HCT116 (cell line): ENCODE data around the gene REG1A. TPM values are rescaled to one million over a fixed set of nuclear protein-coding genes. Genes with fewer than 3 reads are reported as not detected.

Experiments used
- ATAC-seq: fragments of 200-7000 bp; cut with Tn5 transposase; 2 replicates; pipeline ENCODE4 v1.9.1; 2020; ENCODE audit warnings: mild to moderate bottlenecking, moderate library complexity
- BruUV-seq: library from RNA; stranded (reverse); fragments of 400-500 nt; replicated peaks from 2 replicates; lab custom pipeline; 2021; lab: Mats Ljungman, UMichigan
- CTCF ChIA-PET: fragments of 300-600 bp; sonication (Branson Sonifier 250); formaldehyde crosslinking; loops from one replicate; lab custom pipeline; 2021; ENCODE audit warnings: antibody characterized with exemption; lab: Charles Lee
- POLR2A ChIA-PET: fragments of 300-600, 350-600 bp; sonication (Branson Sonifier 250); formaldehyde crosslinking; loops from one replicate; lab custom pipeline; 2021; ENCODE audit warnings: antibody characterized with exemption; lab: Charles Lee
- RAD21 ChIA-PET, 2 experiments: fragments of 300-600 bp; sonication (Branson Sonifier 250); formaldehyde crosslinking; loops; one replicate each; lab custom pipeline; 2023; ENCODE audit warnings: low total read pairs in 2 of 2; ENCODE audit not compliant: uncharacterized antibody in 2 of 2, unreplicated experiment in 2 of 2, low non-redundant PET in 1 of 2; lab: Charles Lee
- DNase-seq: peaks from one replicate; pipeline ENCODE4 v3.0.0-alpha.2; 2010; ENCODE audit warnings: low read depth, low spot score
- H2AFZ ChIP-seq: fragments of 200-600 bp; shearing (Covaris generic), sonication (generic); 2 replicates; pipeline ENCODE4 v1.6.1; 2017; ENCODE audit warnings: low read depth, mixed run types, mixed read lengths, antibody characterized with exemption, low read length; ENCODE audit not compliant: poor library complexity, severe bottlenecking
- H3K27ac ChIP-seq: 2 replicates; pipeline ENCODE4 v1.5.1; 2012; ENCODE audit warnings: low read depth, low read length
- H3K27me3 ChIP-seq: fragments of 200-600 bp; sonication (generic); 2 replicates; pipeline ENCODE4 v1.6.1; 2016; ENCODE audit warnings: mixed run types, low read length, mixed read lengths; ENCODE audit not compliant: insufficient read depth
- H3K36me3 ChIP-seq, 2 experiments: fragments of 200-500 bp in 1 of 2; fragments of 200-600 bp in 1 of 2; sonication (Bioruptor generic) in 1 of 2; sonication (generic) in 1 of 2; 2 replicates each; pipeline versions ENCODE4 v1.5.1 to v1.6.1; 2014 to 2016; ENCODE audit warnings: low read length in 2 of 2, inconsistent platforms in 1 of 2, mixed read lengths in 1 of 2, mixed run types in 1 of 2; ENCODE audit not compliant: insufficient read depth in 2 of 2, control insufficient read depth in 1 of 2
- H3K4me1 ChIP-seq, 2 experiments: fragments of 200-600 bp in 1 of 2; sonication (generic) in 1 of 2; 2 replicates each; pipeline versions ENCODE4 v1.5.1 to v1.6.1; 2012 to 2017; ENCODE audit warnings: low read length in 2 of 2, inconsistent platforms in 1 of 2, mild to moderate bottlenecking in 1 of 2, mixed read lengths in 1 of 2, mixed run types in 1 of 2, moderate library complexity in 1 of 2; ENCODE audit not compliant: insufficient read depth in 2 of 2, control insufficient read depth in 1 of 2
- H3K4me2 ChIP-seq: fragments of 200-600 bp; sonication (generic); 2 replicates; pipeline ENCODE4 v1.6.1; 2017; ENCODE audit warnings: mixed run types, low read length, mixed read lengths
- H3K4me3 ChIP-seq, 2 experiments: fragments of 200-600 bp in 1 of 2; sonication (generic) in 1 of 2; replicated peaks in 1 of 2; 2 replicates each; pipeline ENCODE4 v1.5.1; 2011 to 2016; ENCODE audit warnings: low read length in 2 of 2, control low read depth in 1 of 2, low read depth in 1 of 2, mild to moderate bottlenecking in 1 of 2, mixed read lengths in 1 of 2, mixed run types in 1 of 2
- H3K79me2 ChIP-seq: fragments of 200-600 bp; sonication (generic); 2 replicates; pipeline ENCODE4 v1.6.1; 2017; ENCODE audit warnings: mild to moderate bottlenecking, mixed run types, low read length, moderate library complexity, mixed read lengths; ENCODE audit not compliant: insufficient read depth
- H3K9ac ChIP-seq: fragments of 200-600 bp; sonication (generic); 2 replicates; pipeline ENCODE4 v1.6.1; 2016; ENCODE audit warnings: low read length, mixed read lengths
- H3K9me2 ChIP-seq: fragments of 200-600 bp; sonication (generic), shearing (Covaris generic); 2 replicates; pipeline ENCODE4 v1.6.1; 2017; ENCODE audit warnings: mixed run types, mild to moderate bottlenecking, moderate library complexity; ENCODE audit not compliant: insufficient read depth
- H3K9me3 ChIP-seq, 2 experiments: fragments of 200-500 bp in 1 of 2; fragments of 200-600 bp in 1 of 2; sonication (Bioruptor generic) in 1 of 2; sonication (generic) in 1 of 2; 2 replicates each; pipeline ENCODE4 v1.6.1; 2014 to 2017; ENCODE audit warnings: low read length in 2 of 2, mixed read lengths in 2 of 2, inconsistent platforms in 1 of 2, low read depth in 1 of 2, mild to moderate bottlenecking in 1 of 2, mixed run types in 1 of 2, moderate library complexity in 1 of 2; ENCODE audit not compliant: control insufficient read depth in 1 of 2, insufficient read depth in 1 of 2
- H4K20me1 ChIP-seq: fragments of 200-600 bp; sonication (generic), shearing (Covaris generic); 2 replicates; pipeline ENCODE4 v1.6.1; 2017; ENCODE audit warnings: mixed run types, mild to moderate bottlenecking, moderate library complexity; ENCODE audit not compliant: insufficient read depth
- CEBPB ChIP-seq: IDR thresholded peaks from 2 replicates; pipeline ENCODE4 v1.6.1; 2012; ENCODE audit warnings: low read depth
- EGR1 ChIP-seq: IDR thresholded peaks from 2 replicates; pipeline ENCODE4 v1.6.1; 2012; ENCODE audit warnings: low read depth
- ELF1 ChIP-seq: IDR thresholded peaks from 2 replicates; pipeline ENCODE4 v1.6.1; 2012; ENCODE audit warnings: low read depth, borderline replicate concordance
- EZH2 ChIP-seq: fragments of 200-600 bp; sonication (generic); IDR thresholded peaks from 2 replicates; pipeline ENCODE4 v1.6.1; 2017; ENCODE audit warnings: antibody characterized with exemption, mixed run types
- EZH2phosphoT487 ChIP-seq: fragments of 200-600 bp; IDR thresholded peaks from 2 replicates; pipeline ENCODE4 v1.6.1; 2018; ENCODE audit warnings: antibody characterized with exemption, borderline replicate concordance
- FOSL1 ChIP-seq: IDR thresholded peaks from 2 replicates; pipeline ENCODE4 v1.6.1; 2012; ENCODE audit warnings: low read depth
- JUND ChIP-seq: IDR thresholded peaks from 2 replicates; pipeline ENCODE4 v1.6.1; 2012
- POLR2AphosphoS5 ChIP-seq: IDR thresholded peaks from 2 replicates; pipeline ENCODE4 v1.6.1; 2011; ENCODE audit warnings: mild to moderate bottlenecking, low read depth, low read length, moderate library complexity
- RAD21 ChIP-seq: IDR thresholded peaks from 2 replicates; pipeline ENCODE4 v1.6.1; 2012; ENCODE audit warnings: low read depth, mild to moderate bottlenecking
- SIN3A ChIP-seq: IDR thresholded peaks from 2 replicates; pipeline ENCODE4 v1.6.1; 2012; ENCODE audit warnings: low read depth
- SP1 ChIP-seq: IDR thresholded peaks from 2 replicates; pipeline ENCODE4 v1.6.1; 2012; ENCODE audit warnings: low read depth
- SRF ChIP-seq: IDR thresholded peaks from 2 replicates; pipeline ENCODE4 v1.6.1; 2012; ENCODE audit warnings: low read depth
- TCF7L2 ChIP-seq: IDR thresholded peaks from 2 replicates; pipeline ENCODE4 v1.7.0; 2011; ENCODE audit warnings: borderline replicate concordance, inconsistent platforms; ENCODE audit not compliant: insufficient read depth, insufficient read length; ENCODE audit errors: extremely low read depth
- YY1 ChIP-seq: IDR thresholded peaks from 2 replicates; pipeline ENCODE4 v1.6.1; 2011; ENCODE audit warnings: low read length, low read depth, moderate library complexity, mild to moderate bottlenecking; ENCODE audit not compliant: insufficient replicate concordance; ENCODE audit errors: extremely low read depth
- ZNF274 ChIP-seq: fragments of 200-500 bp; sonication (Bioruptor generic); IDR thresholded peaks from 2 replicates; pipeline ENCODE4 v1.6.1; 2014; ENCODE audit warnings: mild to moderate bottlenecking, low read depth, low read length, inconsistent platforms
- intact Hi-C: fragments of 100-400 bp; cut with micrococcal nuclease; formaldehyde crosslinking; loops from 2 replicates; pipeline ENCODE4 v1.10.0; 2022
- total RNA-seq: library from RNA; stranded (reverse); gene quantifications from one replicate; pipeline ENCODE4 v1.2.1, GENCODE V29; 2021; ENCODE audit not compliant: unreplicated experiment
- TF ChIP-seq, protein P1 (sequence below): IDR thresholded peaks from 2 replicates; pipeline ENCODE4 v1.6.1; 2011; ENCODE audit warnings: mild to moderate bottlenecking, low read length, moderate library complexity; ENCODE audit not compliant: insufficient replicate concordance; ENCODE audit errors: extremely low read depth
- TF ChIP-seq, protein P2 (sequence below): IDR thresholded peaks from 2 replicates; pipeline ENCODE4 v1.6.1; 2012
- TF ChIP-seq, protein P3 (sequence below): IDR thresholded peaks from 2 replicates; pipeline ENCODE4 v1.6.1; 2012; ENCODE audit warnings: low read depth
- TF ChIP-seq, protein P4 (sequence below), 3 experiments: fragments of 200-600 bp in 1 of 3; sonication (generic) in 1 of 3; IDR thresholded peaks in 2 of 3; conservative IDR thresholded peaks in 1 of 3; 2 replicates each; pipeline ENCODE4 v1.5.1; 2012 to 2017; ENCODE audit warnings: low read depth in 2 of 3, low read length in 2 of 3, antibody characterized with exemption in 1 of 3, borderline replicate concordance in 1 of 3, control low read depth in 1 of 3, mild to moderate bottlenecking in 1 of 3, mixed read lengths in 1 of 3, mixed run types in 1 of 3, moderate library complexity in 1 of 3; ENCODE audit not compliant: insufficient read depth in 1 of 3

The REG1A gene
- total RNA-seq, 1 experiment from 2014 or later: 5.2 TPM

DNA sequence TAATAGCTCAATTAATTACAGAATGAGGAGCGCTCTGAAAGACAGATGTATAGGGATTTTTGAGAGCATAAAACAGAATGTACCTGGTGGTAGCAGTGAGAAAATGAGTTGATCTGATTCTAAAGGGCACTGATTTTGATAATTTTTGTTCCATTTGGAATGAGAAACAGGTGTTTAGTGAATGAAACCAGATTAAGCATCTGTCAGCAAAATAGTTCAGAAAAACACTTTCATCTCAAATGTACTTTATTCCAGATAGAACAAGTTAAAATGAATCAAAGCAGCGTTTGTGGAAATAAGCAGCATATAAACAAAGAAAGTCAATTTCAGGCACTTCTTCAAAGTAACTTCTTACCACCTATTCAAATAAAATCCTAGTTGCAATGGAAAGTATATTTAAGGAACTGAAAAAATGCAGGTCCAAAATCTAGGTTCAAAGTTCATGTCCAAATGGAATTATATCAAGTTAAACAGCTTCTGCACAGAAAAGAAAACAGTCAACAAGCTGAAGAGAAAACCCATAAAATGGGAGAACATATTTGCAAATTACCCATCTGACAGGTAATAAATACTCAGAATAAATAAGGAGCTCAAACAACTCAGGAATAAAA lies 51.2 kb downstream of the REG1A start:
- no peak overlapping the region for H2AFZ ChIP-seq
- no peaks in the 10 kb centered on the region for H3K27me3 ChIP-seq
- BruUV-seq: no TSS peak
- no peaks in the 10 kb centered on the region for H3K9me2 ChIP-seq
- RAD21 ChIA-PET: no interaction called here
- no peak overlapping the region for H3K4me3 ChIP-seq
- POLR2A ChIA-PET: no interaction called here
- H3K79me2 ChIP-seq: no peaks in the 10 kb centered on the region
- intact Hi-C loops: no loop called here
- TF ChIP-seq EGR1 (no peak), YY1 (no peak), SP1 (no peak), TCF7L2 (no peak), ELF1 (no peak), ZNF274 (no peak), POLR2AphosphoS5 (no peak), CEBPB (no peak), EZH2 (no peak), JUND (no peak), RAD21 (no peak), EZH2phosphoT487 (no peak), SRF (no peak), FOSL1 (no peak), SIN3A (no peak)
- TF ChIP-seq, protein P1, sequence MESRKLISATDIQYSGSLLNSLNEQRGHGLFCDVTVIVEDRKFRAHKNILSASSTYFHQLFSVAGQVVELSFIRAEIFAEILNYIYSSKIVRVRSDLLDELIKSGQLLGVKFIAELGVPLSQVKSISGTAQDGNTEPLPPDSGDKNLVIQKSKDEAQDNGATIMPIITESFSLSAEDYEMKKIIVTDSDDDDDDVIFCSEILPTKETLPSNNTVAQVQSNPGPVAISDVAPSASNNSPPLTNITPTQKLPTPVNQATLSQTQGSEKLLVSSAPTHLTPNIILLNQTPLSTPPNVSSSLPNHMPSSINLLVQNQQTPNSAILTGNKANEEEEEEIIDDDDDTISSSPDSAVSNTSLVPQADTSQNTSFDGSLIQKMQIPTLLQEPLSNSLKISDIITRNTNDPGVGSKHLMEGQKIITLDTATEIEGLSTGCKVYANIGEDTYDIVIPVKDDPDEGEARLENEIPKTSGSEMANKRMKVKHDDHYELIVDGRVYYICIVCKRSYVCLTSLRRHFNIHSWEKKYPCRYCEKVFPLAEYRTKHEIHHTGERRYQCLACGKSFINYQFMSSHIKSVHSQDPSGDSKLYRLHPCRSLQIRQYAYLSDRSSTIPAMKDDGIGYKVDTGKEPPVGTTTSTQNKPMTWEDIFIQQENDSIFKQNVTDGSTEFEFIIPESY: no peak
- TF ChIP-seq, protein P2, sequence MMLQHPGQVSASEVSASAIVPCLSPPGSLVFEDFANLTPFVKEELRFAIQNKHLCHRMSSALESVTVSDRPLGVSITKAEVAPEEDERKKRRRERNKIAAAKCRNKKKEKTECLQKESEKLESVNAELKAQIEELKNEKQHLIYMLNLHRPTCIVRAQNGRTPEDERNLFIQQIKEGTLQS: no peak
- TF ChIP-seq, protein P3, sequence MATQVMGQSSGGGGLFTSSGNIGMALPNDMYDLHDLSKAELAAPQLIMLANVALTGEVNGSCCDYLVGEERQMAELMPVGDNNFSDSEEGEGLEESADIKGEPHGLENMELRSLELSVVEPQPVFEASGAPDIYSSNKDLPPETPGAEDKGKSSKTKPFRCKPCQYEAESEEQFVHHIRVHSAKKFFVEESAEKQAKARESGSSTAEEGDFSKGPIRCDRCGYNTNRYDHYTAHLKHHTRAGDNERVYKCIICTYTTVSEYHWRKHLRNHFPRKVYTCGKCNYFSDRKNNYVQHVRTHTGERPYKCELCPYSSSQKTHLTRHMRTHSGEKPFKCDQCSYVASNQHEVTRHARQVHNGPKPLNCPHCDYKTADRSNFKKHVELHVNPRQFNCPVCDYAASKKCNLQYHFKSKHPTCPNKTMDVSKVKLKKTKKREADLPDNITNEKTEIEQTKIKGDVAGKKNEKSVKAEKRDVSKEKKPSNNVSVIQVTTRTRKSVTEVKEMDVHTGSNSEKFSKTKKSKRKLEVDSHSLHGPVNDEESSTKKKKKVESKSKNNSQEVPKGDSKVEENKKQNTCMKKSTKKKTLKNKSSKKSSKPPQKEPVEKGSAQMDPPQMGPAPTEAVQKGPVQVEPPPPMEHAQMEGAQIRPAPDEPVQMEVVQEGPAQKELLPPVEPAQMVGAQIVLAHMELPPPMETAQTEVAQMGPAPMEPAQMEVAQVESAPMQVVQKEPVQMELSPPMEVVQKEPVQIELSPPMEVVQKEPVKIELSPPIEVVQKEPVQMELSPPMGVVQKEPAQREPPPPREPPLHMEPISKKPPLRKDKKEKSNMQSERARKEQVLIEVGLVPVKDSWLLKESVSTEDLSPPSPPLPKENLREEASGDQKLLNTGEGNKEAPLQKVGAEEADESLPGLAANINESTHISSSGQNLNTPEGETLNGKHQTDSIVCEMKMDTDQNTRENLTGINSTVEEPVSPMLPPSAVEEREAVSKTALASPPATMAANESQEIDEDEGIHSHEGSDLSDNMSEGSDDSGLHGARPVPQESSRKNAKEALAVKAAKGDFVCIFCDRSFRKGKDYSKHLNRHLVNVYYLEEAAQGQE: no peak
- TF ChIP-seq, protein P4, sequence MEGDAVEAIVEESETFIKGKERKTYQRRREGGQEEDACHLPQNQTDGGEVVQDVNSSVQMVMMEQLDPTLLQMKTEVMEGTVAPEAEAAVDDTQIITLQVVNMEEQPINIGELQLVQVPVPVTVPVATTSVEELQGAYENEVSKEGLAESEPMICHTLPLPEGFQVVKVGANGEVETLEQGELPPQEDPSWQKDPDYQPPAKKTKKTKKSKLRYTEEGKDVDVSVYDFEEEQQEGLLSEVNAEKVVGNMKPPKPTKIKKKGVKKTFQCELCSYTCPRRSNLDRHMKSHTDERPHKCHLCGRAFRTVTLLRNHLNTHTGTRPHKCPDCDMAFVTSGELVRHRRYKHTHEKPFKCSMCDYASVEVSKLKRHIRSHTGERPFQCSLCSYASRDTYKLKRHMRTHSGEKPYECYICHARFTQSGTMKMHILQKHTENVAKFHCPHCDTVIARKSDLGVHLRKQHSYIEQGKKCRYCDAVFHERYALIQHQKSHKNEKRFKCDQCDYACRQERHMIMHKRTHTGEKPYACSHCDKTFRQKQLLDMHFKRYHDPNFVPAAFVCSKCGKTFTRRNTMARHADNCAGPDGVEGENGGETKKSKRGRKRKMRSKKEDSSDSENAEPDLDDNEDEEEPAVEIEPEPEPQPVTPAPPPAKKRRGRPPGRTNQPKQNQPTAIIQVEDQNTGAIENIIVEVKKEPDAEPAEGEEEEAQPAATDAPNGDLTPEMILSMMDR (IDR thresholded peaks at IDR 0.05 in 2 of 3, conservative IDR thresholded peaks at IDR 0.05 in 1 of 3; ENCODE audit: borderline replicate concordance in 1 of 3, insufficient read depth in 1 of 3, low read depth in 2 of 3, low read length in 2 of 3): no peak
- H3K4me1 ChIP-seq: no peaks in the 10 kb centered on the region
- no peak for ATAC-seq
- H3K27ac ChIP-seq: no peak overlapping the region
- H3K9me3 ChIP-seq: peaks cover 5 to 14% of the 10 kb centered on the region in 2 experiments; a peak in 2 of 4 replicates
- H3K36me3 ChIP-seq: no peaks in the 10 kb centered on the region
- CTCF ChIA-PET: no interaction called here
- H3K4me2 ChIP-seq: no peak overlapping the region
- no peak overlapping the region for H3K9ac ChIP-seq
- no peaks in the 10 kb centered on the region for H4K20me1 ChIP-seq
- no peak for DNase-seq
